ENCODE data around the gene PCDHB9.

GRCh38 chr5:141150224-141150992 is 36.6 kb upstream of the PCDHB9 start:
- TF ChIP-seq CTCF (conservative IDR thresholded peaks at IDR 0.05; ENCODE audit: low read length) (no peak), EZH2phosphoT487 (IDR thresholded peaks at IDR 0.05; ENCODE audit: borderline replicate concordance) (no peak)

Measured in Loucy (cell line).